HG03196 (cell line): ENCODE measurements around the gene PPP1CA.

ENCODE experiments used
- ATAC-seq: cut with Tn5 transposase; IDR thresholded peaks from one replicate; pipeline ENCODE4 v1.9.1; 2021; ENCODE audit not compliant: unreplicated experiment

The PPP1CA gene

DNA sequence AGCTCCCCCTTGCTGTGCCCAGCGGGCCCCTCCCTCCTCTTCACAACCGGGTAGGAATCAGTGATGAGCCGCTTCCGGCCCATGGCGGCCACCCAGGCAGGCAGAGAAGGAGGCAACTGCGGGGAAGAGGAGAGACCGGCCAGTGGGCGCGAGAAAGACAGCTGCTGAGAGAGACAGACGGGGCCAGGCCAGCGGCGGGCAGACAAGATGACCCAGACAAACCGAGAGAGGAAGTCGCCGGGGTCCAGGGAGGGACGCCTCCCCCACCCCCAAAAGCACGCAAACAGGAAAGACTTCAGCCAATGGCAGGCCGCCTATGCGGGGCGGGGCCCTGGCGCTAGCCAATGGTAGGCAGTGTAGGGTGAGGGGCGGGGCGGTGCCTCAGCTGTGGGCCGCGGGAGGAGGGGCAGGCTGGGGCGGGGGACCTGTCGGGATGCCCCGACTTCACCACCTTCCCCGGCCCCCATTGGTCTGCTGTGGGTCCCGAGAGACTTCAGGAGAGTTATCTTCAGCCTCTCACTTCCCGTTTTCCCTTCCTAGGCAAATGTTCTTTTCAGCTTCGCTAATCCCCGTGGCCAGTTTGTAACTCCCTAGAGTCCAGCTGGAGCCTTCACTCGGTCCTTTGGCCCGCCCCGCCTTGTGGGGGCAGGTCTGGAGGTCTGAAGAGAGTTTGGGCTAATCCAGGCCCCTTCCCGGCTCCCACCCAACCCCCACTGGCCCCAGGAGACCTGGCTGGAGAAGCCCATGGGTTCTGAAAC lies 48.2 kb downstream of the PPP1CA start, which contains the start of gene POLD4:
POLD4 (minus strand) TSS at position 230 of the 758 bp plus-strand sequence; CDS start at position 83, 147 bp downstream.
- ATAC-seq, result peak; percentile 63

DNA sequence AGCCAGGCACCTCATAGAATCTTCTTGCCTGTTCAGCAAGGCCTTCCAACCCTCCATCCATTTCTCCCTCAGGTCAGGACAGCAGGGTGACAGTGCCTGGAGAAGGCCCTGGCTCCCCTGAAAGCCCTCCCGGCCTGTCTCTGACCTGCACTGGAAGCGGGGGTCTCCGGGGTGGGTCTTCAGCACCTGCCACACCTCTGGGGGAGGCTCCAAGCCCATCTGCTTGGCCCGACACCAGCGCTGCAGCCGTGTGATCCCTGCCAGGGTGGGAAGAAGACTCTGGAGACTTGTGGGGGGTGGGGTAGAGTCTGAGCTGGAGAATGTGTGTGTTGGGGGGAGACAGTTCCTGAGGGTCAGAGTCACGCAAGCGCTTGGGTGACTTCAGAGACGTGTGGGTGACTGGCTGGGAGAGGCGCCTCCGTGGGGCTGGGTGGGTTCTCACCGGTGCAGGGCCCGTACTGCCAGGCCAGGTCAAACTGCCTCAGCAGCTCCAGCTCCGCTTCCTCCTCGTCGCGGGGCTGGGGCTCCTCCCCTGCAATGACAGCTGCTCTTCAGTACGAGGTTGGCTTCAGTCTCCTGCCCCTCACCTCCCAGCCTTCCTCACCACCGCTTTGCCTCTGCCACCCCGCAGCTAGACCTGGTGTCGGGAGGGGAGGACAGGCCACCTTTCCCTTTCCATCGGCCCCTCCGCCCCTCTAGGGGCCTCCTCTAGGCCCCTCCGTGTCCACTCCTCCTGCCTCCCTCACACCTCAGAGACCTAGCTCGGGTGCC lies 48.9 kb downstream of the PPP1CA start:
- ATAC-seq, result peak; percentile 1

DNA sequence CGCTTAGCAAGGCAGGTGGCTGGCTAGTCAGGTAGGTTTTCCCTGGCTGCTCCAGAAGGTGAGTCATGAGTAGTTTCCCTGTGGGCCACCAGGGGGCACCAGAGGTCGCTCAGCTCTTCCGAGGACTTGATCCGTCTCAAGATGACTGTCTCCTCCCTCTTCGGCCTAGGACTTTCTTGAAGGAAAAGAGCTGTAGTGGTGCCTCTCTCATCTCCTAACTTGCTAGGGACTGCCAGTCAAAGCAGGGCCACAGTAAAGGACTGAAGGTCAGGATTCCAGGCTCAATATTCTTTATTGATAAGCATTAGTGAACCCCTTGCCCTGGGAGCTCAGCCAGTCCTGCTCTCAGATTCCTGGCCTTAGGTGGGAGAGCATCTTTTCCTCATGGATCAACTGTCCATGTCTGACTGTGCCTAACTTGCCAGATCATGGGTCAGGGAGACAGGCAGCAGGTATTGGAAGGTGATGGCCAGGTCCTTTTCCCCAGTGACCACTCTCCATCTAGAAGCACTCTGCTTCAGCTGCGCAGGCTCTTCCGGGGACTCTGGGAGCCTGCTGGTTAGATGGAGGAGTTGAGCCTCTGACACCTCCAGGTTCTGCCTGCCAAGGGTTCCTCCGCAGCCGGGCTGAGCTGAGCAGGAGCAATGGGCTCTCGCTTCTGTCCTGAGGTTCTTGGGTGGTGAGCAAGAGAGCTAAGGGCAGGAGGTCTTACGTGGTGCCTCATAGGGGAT lies 50.2 kb downstream of the PPP1CA start:
- ATAC-seq, result no peak

DNA sequence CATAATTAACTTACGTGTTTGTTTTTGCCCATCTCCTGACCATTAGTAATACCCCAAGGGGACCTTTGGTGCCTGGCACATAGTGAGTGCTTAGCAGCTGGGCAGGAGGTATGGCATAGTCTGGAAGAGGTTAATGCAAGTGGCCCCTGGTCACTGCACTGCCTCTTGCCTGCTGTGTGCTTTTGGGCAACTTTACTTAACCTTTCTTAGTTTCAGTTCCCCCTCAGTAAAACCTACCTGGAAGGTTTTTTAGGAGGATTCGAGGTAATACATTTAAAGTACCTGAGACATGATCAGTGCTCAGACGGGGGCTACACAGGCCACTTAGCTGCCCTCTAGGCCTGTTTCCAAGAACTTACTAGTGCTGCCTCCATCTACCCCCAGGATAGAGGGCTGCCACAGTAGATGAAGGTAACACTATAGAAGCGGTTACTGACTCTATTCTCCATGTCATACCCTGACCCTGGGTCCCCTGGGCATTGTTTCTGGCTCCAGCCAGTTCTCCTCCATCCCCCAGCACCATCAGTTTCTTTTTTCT lies 51.7 kb downstream of the PPP1CA start:
- no peak for ATAC-seq

DNA sequence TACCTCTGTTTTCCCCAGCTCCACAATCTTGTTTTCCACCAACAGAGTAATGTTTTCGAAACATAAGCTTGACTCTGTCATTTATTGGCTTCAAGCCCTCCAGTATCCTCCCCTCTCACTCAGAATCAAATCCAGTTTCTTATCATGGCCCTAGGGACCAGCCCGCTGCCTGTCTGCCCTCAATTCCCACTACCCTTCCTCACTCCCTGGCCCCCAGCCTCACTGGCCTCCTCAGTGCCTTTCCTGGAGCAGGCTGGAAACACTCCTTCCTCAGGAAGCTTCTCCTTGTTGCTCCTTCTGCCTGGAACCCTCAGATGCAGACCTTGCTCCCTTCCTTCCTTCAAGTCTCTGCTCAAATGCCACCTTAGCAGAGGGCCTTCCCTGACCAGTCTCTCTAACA lies 52.2 kb downstream of the PPP1CA start:
- ATAC-seq, result no peak

DNA sequence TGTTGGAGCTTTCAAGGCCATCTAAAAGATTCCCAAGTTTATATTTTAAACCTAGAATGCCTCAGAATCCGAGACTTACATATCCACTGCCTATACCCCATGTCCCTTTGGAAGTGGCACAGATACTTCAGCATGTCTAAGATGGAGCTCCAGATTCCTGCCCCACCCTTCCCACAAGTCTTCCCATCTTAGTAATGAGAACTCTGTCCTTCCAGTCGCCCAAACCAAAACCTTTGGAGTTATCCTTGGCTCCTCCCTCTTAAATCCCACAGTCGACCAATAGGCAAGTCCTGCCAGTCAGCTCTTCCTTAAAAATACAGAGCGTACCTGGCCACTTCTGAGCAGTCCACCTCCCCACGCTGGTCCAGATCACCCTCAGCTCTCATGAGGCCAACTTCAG lies 52.6 kb downstream of the PPP1CA start:
- ATAC-seq, result no peak
